ENCODE results near the gene ALDH2.
"Not testable (repeated sequence)": the region's sequence is repeated elsewhere in the genome, so short reads cannot be mapped to it uniquely, and the experiment has no call there.

ALDH2 gene

DNA sequence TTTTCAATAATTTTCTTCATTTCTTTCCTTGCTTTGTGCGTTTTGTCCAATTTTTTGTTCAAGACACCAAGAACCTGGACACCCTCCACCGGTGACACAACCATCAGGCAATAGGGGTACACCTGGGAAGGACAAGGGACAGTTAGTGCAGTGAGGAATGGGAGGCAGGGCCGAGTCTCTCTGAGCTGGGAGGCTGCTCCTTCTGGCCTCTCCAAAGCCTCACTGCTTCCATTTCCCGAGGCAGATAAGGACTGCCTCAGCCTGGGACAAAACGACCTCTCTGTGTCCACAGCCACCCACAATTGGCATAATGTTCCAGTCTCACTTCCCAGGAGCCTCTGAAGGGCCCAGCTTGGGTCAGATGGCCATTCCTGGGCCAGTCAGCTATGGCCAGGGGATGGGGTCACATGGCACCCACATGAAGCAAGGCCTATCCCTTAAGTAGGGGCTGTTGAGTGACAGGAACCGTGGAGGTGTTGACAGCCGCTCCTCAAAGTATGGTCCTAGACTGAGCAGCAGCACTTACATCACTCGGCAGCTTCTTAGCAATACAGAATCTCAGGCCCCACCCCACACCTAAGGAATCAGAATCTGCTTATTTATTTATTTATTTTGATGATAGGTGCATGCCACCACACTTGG lies 61.7 kb downstream of the ALDH2 start:
- DNase-seq = no peak

- DNase-seq = not testable (repeated sequence)
These were observed 62.9 kb downstream of the ALDH2 start for GRCh38 chr12:111829635-111830034.

- DNase-seq = peak; percentile 7 to 11
These were observed 68.1 kb downstream of the ALDH2 start for GRCh38 chr12:111834740-111835386.

- DNase-seq = not testable (repeated sequence)
These were observed 68.9 kb downstream of the ALDH2 start for GRCh38 chr12:111835531-111836181.

GRCh38 chr12:111838353-111838752 lies 71.6 kb downstream of the ALDH2 start:
- no peak for DNase-seq

DNA sequence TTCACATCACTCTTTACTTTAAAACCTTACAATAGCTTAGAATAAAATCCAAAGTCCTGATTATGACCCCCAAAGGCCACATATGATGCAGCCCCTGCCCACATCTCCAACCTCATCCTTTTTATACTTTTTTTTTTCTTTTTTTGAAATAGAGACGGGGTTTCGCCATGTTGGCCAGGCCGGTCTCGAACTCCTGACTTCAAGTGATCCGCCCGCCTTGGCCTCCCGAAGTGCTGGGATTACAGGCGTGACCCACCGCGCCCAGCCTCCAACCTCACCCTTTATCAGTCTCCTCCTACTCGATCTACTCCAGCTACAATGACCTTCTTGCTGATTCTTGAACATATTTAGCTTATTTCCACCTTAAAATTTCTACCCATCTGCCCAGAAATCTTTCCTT lies 74.1 kb downstream of the ALDH2 start:
- no peak for DNase-seq

DNA sequence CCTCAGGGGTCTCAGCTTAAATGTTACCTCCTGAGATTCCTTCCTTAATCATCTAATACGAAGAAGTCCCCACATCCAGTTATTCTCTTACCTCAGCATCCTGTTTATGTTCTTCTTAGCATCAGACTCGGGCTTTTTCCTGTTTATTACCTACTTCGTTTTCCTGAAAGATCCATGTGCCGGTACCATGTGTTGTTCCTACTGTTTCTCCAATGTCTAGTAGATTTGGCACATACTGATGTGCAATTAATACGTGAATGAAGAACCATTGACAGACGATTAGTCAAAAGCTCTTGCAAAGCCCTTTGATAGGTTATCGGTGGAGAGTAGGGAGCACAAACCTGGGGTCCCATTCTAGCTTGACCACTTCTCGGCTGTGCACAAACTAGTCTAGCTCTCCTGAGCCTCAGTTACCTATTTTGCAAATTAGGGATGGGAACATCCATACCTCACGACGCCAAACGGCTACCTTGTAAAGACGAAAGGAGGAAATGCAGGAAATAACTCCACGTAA lies 74.6 kb downstream of the ALDH2 start:
- peak in 1 of 2 experiments; percentile 12 for DNase-seq

DNA sequence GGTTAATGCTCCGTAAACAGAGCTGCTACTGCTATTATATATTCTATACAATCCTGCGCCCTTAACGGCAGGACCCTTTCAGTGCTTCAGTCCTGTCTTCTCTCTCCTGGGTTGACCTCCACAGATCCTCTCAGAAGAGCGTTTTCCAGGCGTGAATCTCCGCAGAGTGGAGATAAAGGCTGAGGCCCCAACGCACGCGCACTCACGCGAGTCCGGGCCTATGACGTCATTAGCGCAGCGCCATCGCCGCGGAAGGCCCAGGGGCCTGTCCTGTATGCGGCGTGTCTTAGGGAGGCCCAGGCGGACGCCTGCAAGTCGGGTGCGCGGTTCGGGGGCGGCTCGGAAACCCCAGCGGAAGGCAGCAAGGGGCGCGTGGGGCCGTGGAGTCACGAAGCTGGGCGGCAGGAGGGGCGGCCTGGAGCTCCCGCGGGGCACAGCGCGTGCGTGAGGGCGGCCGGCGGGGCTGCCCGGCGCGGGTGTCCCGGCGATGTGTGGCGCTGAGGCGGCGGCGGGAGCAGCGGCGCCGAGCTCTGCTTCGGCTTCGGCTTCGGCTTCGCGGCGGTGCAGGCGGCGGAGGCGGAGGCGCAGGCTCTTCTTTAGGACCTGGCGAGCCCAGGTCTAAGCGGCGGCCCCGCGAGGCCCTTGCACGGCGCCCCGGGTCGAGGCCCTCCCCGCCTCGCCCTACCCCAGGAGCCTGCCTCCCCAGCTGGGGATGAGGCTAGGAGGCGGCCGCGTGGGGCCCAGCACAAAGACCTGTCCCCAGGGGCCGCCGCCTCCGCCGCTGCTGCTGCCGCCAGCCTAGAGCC lies 75.2 kb downstream of the ALDH2 start, which contains the start of gene MAPKAPK5:
Gene MAPKAPK5, plus strand, starts transcription at position 479 of the 806 bp plus-strand sequence. CDS start 506 bp downstream, outside the sequence.
- DNase-seq = peak; percentile 85 to 90

DNA sequence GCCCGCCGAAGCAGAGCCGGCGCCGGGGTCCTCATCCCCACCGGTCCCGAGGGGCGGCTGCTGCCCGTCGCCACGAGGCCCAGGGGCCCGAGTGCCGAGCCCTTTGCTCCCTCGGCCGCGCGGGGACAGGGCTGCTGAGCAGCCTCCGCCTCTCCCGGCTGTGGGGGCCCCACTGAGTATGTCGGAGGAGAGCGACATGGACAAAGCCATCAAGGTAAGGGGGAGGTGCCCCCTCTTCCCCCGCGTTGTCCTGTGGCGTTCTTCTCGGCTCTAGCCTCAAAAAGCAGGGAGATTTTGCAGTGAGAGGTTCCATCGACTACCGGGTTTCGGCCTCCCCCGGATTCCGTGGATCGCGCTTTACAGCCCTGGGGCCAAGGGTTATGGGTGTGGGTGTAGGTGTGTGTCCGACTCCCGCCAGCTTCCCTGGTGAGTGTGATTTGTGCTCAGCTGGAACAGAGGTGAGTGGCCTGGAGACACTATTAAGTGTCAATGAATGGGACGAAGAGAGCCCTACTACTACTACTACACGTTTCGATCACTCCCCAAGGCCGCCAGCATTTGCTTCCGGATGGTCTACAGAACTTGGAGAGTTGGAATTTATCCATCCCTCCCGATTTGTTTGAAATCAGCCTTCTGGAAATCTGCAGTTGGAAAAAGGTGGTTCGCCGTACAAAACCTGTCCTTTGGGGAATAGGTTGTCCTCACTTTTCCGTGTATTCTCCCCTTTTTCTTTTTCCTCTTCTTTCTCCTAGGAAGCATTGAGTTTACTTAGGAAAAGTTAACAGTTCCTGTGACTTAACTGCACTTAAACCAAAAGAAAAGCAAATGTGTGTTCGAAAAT lies 76.0 kb downstream of the ALDH2 start:
- DNase-seq = peak in 1 of 2 experiments; percentile 33

DNA sequence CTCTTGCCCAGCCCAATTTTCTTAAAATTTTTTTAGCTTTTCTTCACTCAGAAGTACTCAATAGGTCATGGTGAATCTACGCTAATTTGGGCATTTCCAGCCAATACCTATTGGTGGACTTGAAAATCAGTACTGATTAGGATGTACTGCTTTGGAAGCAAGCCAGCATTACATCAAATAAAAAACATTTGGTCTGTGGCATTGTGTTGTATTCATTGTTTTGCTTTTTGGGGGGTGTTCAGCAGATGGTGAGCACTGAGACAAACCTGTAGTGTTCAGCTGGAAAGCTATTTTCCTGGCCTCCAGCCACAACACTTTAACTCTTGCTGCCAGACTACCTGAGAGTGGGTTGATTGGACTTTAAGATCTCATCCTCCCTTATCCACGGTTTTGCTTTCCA lies 79.3 kb downstream of the ALDH2 start:
- no peak for DNase-seq

DNA sequence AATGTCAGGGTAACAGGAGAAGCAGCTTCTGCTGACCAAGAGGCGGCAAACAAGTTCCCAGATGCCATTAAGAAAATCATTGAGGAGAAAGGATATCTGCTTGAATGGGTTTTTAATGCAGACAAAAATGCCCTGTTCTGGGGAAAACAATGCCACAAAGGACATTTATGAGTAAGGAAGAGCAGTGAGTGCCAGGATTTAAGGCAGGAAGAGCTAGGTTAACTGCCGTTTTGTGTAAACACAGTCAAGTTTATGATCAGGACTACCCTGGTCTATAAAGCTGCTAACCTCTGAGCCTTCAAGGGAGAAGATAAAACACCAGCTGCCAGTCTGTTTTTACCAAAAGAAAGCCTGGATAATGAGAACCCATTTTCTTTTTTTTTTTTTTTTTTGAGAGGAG lies 83.8 kb downstream of the ALDH2 start:
- DNase-seq = no peak

GRCh38 chr12:111858186-111858585 lies 91.5 kb downstream of the ALDH2 start:
- DNase-seq = no peak

DNA sequence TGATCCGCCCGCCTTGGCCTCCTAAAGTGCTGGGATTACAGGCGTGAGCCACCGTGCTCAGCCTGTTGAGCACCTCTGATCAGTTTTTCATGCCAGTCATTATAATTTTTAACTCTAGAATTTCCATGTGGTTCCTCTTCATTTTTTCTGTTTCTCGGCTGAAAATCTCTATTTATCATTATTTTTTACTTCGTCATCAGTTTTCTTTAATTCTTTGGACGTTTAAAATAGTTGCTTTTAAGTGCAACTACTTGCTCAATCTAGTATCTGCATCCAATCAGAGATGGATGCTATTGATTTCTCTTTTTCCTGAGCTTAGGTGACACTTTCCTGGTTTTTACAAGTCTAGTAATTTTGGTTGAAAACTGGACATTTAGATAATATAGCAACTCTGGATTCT lies 92.0 kb downstream of the ALDH2 start:
- DNase-seq = no peak

DNA sequence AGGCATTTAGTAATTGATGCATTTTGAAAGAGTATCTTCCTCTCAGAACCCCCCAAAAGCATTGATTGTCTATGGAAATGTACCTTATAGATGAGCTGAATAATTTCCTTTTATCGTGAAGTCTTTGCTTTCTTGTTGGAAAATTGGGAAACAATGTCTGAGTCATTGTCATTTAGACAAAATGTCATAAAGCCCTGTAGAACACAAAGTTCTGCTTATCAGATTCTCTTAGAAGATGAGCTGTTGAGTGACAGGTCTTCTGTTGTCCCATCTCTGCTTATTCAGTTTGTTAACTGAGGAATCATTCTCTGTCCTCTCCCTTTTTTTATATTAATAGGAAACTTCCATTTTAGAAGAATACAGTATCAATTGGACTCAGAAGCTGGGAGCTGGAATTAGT lies 98.2 kb downstream of the ALDH2 start:
- no peak for DNase-seq

All from Kasumi-1 (cell line).